Measurements from ENCODE around the gene CEP89.
"Not testable (repeated sequence)": the region's sequence is repeated elsewhere in the genome, so short reads cannot be mapped to it uniquely, and the experiment has no call there.

CEP89 gene

DNA sequence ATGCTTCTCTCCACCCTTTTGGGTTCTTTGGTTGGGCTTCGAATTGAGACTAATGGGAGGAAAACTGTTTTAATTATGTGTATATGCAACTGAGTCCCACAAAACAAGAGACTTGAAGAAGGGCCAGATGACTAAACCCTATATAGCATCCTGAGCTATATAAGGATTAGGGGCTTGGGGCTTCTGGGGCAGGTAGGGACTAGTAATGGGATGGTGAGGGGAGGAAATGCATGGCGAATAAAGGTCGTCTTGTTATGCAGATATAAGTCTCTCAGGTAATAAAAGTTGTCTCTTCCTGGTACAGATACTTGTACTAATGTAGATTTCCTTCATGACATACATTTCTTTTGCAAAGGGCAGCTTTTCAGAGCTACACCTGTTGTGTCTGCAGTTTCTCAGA is 99.4 kb downstream of the CEP89 start:
- DNase-seq (ENCODE audit: low read depth in 1 of 2, low spot score in 1 of 2): no peak

DNA sequence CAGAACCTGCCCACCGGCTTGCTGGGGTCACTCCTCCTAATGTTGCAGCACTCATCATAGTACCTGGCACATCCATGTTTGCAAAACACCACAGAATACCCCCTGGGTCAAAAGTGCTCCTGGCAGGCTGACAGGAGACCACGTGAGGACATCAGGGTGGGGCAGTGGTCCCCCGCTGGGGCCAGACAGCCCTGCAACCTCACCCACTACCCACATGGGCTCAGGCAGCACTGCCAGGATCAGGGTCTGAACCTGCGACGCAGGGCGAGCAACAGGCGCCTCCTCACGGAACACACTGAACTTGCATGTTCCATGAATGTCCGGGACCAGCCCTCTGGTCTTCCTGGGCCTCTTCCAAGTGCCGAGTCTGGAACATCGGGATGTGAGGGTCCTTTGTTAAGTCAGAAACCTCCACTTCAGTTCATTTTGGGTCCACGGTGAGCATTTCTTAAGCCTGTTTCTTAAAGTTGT is 100.7 kb downstream of the CEP89 start:
- DNase-seq (ENCODE audit: low read depth in 1 of 2, low spot score in 1 of 2): no peak

DNA sequence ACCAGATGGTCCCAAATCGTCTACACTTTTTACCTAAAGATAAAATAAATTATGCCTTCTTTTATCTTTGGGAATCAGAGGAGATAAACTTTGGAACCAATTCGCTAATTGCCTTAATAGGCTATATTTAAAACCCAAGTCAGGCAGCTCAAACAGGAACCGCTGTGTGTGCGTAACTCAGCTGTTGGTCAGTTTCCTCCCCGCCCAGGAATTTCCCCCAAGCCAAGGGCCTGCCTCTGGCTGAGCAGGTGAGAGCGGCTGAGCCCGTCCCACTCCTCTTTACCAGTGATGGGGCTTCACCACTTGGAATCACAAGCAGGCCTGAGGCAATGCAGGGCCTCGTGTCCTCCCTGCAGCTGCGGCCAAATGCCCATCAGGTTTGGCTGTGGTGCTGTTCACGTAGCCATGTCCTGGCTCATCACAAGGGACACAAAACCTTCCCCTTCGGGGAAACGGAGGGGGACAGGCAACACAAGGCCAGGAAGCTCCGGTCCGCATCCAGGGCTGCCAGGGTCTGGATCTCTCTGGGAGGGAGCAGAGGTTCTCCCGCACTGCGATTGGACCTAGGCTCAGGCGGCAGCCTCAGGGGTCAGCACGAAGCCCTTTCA is 101.7 kb downstream of the CEP89 start:
- DNase-seq (ENCODE audit: low read depth in 1 of 2, low spot score in 1 of 2): no peak

DNA sequence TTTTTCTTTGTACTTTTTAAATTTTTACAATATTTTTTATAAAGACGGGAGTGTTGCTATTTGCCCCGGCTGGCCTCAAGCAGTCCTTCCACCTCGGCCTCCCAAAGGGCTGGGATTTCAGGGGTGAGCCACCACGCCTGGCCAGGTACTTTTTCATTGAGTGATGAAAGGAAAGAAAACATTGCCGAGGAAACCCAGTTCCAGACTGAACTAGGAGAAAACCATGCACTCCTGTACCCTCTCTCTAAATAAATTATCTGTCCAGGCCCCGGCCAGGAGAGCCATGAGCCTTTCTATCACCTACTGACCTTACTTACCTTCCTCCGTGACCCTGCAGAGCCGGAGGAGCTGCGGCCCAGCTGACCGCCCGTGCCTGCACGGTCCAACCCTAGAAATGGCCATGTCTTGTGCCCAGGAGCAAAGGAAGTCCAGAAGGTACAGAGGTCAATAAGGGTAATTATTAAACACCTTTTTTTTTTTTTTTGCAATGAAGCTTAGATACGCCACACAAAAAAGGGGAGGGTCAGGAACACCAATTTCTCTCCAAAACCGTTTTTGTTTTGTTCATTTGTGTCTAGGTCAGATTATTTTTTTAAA is 102.3 kb downstream of the CEP89 start, which contains the start of gene SLC7A9:
Gene SLC7A9, minus strand, starts transcription at position 399 of the 597 bp plus-strand sequence. CDS start 1,233 bp downstream, outside the sequence.
- DNase-seq (ENCODE audit: low read depth in 1 of 2, low spot score in 1 of 2): no peak

DNA sequence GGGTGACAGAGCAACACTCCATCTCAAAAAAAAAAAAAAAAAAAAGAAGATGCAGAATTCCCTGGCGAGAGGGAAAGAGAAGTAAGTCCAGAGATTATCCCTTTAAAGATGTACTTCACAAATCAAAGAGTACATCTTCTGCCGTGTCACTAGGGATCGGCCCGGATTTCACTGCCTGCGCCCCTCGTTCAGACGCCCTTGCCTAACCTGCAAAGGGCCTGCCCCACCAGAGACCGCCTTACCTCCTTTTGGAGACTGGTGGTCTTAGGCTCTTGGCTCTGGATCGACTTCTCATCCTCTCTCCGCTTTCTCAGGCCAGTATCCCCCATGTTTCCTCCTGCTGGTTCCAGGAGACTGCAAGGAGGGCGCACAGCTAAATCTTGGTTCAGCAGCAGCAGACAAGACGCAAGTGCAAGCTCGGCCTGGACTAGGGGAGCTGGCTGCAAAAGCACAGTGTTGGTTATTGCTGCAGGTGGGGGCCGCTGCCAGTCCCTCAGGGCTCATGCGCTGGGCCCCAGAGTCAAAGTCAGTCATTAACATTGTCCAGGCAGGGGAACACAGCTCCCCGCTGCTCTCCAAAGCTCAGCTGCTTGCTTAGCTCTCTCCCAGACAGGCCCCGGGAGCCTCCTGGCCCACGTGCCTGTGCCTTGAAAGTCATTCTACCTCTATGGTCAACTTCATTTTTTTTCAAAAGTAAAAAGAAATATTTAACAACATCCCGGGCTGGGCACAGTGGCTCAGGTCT is 103.4 kb downstream of the CEP89 start:
- DNase-seq (ENCODE audit: low read depth in 1 of 2, low spot score in 1 of 2): no peak

DNA sequence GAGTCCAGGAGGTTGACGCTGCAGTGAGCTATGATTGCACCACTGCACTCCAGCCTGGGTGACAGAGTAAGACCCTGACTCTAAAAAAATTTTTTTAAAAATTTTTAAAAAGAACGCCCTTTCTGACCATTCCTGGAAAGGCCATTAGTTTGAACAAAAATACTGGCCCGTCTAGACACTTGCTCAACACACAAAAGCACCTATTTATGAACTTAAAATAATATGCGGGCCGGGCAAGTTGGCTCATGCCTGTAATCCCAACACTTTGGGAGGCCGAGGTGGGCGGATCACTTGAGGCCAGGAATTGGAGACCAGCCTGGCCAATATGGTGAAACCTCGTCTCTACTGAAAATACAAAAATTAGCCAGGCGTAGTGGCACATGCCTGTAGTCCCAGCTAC is 104.3 kb downstream of the CEP89 start:
- DNase-seq (ENCODE audit: low read depth in 1 of 2, low spot score in 1 of 2): not testable (repeated sequence)

DNA sequence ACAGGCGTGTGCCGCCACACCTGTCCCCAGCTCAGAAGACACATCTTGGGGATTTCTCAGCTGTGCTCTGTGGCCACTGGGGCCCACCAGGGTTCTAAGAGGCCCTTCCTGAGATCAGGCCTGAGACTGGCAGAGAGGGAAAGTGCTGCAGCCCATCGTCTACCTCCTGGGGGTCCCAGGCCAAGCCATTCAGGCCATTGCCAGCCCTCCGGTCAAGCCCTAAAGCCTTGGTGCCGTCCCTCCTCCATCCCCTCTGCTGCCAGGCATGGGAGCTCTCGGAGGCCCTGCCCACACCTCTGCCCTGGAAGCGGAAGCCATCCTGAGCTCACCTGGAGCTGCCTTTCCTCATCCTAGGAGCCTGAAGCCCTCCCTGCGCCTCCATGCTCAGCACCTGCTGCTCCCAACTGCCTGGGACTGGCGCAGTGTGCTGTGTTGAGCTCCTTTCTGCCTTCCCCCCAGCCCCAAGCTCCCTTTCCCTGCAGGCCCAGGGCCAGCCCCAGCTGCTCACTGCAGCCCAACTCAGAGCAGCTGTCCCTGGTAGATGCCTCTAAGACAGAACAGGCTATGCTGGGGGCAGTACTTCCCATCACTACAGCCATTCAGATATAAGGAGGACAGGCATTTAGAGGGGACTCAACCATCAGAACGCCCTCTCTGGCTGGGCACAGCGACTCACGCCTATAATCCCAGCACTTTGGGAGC is 105.0 kb downstream of the CEP89 start:
- DNase-seq (ENCODE audit: low read depth in 1 of 2, low spot score in 1 of 2): no peak

DNA sequence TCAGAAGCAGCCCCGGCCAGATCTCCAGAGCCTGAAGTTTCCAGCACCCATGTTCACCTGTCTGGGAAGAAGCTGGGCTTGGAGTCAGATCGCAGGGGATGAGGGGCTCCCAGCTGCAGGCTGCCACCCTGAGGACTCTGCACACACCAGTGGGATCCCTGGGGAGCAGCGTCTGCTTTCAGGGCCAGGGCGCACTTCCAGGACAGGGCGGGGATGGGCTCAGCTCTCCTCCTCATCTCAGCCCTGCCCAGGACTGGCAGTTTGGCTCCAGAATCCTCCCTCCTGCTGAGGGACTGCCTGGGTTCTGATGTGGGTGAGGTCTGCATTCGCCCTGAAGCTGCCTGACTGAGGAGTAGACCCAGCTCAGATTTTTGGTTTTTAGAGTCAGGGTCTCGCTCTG is 105.7 kb downstream of the CEP89 start:
- DNase-seq (ENCODE audit: low read depth in 1 of 2, low spot score in 1 of 2): no peak

DNA sequence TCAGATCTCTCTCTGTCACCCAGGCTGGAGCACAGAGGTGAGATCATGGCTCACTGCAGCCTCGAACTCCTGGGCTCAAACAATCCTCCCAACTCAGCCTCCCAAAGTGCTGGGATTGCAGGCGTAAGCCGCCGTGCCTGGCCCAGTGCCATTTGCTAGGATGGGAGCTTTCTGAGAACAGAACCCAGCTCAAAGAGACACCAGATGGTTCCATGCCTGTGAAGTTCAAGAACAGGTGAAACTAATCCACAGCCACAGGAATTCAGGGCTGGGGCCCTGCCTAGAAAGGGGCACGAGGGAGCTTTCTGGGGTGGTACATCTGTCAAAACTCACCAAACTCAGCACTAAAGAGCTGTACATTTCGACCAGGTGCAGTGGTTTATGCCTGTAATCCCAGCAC is 106.4 kb downstream of the CEP89 start:
- DNase-seq (ENCODE audit: low read depth in 1 of 2, low spot score in 1 of 2): no peak

DNA sequence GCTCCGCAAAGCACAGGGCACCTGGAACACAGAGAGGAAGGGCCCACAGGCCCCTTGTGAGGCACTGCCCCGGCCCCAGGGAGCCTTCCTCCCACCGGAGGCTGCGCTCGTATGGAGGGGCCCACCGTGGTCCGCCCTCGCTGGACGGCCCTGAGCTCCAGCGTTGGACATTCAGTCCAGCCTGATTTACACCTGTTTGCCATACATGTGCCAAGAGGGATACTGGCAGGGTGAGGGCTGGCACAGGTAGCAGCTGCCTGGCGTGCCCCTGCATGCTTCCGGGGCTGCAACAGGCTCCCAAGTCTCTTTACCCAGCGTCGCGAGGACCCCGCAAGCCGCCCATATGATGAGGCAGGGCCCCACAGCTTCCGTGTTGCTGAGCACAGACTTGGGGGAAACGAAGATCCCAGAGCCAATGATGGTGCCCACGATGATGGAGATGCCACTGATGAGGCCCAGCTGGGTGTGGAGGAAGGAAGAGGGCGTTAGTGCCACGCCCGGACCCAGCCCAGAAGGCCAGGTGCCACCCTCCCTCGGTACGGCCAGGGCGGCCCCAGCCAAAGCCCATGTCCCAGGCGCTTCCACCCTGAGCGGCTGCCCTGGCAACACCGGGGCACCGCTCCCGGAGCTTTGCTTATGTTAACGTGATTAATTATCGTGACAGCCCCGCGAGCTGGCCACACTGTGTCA is 107.3 kb downstream of the CEP89 start:
- no peak for DNase-seq (ENCODE audit: low read depth in 1 of 2, low spot score in 1 of 2)

DNA sequence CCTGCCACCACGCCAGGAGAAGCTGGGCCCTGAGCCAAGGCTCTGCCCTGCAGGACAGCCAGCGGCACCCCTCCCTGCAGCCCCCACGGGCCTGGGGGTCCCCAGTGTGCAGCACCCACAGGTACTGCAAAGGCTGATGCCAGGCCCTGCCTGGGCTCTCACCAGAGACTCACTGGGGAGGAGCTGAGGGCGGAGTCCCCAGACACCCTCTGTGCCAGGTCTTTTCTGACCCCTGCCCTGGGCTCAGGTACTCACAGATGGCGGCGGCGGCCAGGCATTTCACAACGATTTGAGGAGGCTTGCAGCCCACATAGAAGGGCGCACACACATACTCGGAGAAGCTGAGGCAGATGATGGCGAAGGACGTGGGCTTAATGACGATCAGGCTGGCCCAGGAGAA is 107.9 kb downstream of the CEP89 start:
- no peak for DNase-seq (ENCODE audit: low read depth in 1 of 2, low spot score in 1 of 2)

DNA sequence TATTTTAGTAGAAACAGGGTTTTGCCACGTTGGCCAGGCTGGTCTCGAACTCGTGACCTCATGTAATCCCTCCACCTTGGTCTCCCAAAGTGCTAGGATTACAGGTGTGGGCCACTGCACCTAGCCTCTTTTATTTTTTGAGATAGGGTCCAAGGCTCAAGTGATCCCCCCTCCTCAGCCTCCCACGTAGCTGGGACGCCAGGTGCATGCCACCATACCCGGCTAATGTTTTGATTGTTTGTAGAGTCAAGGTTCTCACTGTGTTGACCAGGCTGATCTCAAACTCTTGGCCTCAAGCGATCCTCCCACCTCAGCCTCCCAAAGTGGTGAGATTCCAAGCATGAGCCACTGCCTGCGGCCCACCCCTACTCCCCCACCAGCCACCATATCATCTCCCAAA is 108.5 kb downstream of the CEP89 start:
- no peak for DNase-seq (ENCODE audit: low read depth in 1 of 2, low spot score in 1 of 2)

DNA sequence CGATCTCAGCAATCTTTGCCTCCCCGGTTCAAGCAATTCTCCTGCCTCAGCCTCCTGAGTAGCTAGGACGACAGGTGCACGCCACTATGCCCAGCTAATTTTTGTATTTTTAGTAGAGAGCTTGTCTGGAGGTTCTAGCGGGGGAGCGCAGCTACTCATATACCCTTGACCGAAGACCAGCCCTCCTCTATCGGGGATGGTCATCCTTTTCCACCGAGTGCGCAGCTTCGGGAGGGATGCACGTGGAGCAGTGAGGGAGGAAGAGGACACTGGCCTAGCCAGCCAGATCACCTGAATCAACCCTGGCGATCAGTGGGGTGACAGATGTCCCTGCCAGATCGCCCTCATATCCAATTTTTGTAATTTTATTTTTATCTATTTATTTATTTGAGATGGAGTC is 109.0 kb downstream of the CEP89 start:
- no peak for DNase-seq (ENCODE audit: low read depth in 1 of 2, low spot score in 1 of 2)

DNA sequence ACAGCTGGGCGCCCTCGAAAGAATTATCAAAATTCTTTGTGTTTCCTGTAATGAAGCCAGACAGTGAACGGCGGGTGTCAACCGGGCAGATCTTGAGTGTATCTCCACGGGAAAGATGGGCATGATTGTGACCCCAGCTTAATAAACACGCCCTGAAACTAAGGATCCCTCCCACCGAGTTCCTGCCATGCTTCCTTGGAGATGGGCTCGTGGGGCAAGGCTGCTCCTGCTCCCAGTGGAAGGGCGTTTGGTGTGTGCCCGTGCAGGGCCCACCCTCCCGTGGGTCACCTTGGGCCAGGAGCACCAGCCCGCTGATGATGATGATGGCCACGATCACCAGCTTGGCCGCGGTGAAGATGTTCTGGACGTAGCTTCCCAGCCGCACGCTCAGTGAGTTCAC is 109.6 kb downstream of the CEP89 start:
- no peak for DNase-seq (ENCODE audit: low read depth in 1 of 2, low spot score in 1 of 2)

DNA sequence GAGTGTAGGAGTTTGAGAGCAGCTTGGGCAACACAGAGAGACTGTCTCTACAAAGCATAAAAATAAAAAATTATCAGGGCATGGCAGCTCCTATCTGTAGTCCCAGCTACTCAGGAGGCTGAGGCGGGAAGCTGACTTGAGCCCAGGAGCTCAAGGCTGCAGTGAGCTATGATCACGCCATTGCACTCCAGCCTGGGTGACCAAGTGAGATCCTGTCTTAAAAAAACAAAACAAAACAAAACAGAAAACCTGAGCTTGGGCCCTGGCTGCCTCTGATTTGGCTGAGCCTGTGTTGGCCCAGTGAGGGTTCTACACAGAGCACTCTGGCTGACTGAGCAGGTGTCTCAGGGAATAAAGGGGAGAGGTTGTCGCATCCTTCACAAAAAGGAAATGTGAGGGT is 110.2 kb downstream of the CEP89 start:
- no peak for DNase-seq (ENCODE audit: low read depth in 1 of 2, low spot score in 1 of 2)

DNA sequence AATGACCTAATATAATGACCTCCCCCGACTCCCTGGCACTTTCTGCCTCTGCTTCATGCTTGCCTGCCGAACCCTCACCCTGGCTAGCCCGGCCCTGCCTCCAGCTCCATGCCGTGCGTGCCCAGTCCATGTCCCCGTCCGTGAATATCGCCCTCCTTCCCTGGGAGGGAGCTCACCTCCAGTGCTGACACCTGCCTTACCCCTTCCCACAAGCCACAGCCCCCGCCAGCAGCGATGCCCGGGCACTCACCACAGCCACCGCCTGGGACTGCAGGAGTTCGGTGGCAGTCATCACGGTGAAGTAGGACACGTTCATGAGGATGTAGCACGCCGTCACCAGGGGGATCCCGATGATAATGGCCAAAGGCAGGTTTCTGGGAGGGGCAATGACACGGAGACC is 112.2 kb downstream of the CEP89 start:
- DNase-seq (ENCODE audit: low read depth in 1 of 2, low spot score in 1 of 2): no peak

DNA sequence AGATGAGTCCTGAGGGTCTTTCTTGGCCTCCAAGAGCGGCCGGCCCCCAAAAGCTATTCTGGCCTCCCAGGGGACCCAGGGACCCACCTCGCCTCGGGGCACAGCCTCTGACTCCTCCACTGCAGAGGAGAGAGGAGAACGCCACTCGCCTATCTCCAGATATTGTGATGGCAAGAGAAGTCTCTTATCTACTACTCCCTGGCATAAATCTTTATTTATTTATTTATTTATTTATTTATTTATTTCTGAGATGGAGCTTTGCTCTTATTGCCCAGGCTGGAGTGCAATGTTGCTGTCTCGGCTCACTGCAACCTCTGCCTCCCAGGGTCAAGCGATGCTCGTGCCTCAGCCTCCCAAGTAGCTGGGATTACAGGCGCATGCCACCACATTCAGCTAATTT is 113.2 kb downstream of the CEP89 start:
- no peak for DNase-seq (ENCODE audit: low read depth in 1 of 2, low spot score in 1 of 2)

DNA sequence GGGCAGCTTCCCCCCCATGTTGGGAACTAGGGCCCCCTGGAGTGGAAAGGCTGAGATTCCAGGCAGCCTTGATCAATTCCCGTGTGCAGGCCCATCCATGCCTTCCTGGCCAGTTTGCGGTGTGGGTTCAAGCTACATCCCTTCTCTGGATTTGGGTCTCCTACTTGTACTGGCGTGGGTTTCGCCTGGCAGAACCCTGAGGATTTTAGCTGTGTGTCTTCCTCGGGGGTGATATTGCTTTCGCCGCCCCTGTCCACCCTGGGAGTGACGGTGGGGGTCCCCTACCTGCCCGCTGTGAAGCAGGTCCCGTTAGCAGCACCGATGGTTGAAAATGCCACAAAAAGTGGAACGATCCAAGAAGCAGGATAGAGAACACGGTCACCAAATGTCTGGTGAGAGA is 113.6 kb downstream of the CEP89 start:
- DNase-seq (ENCODE audit: low read depth in 1 of 2, low spot score in 1 of 2): no peak

DNA sequence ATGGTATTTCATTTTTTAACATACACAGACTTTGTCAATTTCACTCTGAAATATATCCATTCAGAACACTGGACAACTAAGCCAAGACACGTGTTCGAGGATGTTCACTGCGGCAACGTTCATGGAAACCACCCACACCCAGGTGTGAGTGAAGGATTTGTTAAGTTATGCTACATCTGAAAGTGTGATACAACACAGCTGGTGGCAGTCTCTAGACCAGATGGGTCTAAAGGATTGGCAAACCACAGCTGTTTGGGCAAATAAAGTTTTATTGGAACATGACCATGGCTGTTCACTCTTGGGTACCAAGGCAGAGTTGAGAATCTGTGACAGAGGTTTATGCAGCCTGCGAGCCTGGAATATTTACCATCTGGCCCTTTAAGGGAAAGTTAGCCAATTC is 114.2 kb downstream of the CEP89 start:
- no peak for DNase-seq (ENCODE audit: low read depth in 1 of 2, low spot score in 1 of 2)

DNA sequence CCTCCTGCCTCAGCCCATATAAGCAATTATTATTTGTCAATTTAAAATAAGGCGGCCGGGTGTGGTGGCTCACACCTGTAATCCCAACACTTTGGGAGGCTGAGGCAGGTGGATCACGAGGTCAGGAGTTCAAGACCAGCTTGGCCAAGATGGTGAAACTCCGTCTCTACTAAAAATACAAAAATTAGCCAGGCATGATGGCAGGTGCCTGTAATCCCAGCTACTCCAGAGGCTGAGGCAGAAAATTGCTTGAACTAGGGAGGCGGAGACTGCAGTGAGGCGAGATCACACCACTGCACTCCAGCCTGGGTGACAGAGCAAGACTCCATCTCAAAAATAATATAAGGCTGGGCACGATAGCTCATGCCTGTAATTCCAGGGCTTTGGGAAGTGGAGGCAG is 114.9 kb downstream of the CEP89 start:
- DNase-seq (ENCODE audit: low read depth in 1 of 2, low spot score in 1 of 2): not testable (repeated sequence)

DNA sequence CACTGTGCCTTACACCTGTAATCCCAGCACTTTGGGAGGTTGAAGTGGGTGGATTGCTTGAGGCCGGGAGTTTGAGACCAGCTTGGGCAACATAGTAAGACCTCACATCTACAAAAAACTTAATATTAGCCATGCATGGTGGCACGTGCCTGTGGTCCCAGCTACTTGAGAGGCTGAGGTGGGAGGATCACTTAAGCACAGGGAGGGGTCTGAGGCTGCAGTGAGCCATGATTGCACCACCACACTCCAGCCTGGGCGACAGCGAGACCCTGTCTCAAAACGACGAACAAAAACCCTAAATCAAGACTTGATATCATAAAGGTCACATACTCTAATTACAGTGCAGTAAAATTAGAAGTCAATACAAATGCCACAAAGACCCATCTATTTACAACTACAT is 119.5 kb downstream of the CEP89 start:
- no peak for DNase-seq (ENCODE audit: low read depth in 1 of 2, low spot score in 1 of 2)

Measured in stimulated activated CD4-positive, alpha-beta T cell treated with anti-CD3 and anti-CD28 coated beads, Interleukin-15, amount 100 ng/mL, for 1 hour (primary cell).